Central memory CD4-positive, alpha-beta T cell (primary cell): Measurements from ENCODE around the gene LMO7.

Experiments used
- DNase-seq: peaks from one replicate; pipeline ENCODE4 v3.0.0; 2022

LMO7 gene

DNA sequence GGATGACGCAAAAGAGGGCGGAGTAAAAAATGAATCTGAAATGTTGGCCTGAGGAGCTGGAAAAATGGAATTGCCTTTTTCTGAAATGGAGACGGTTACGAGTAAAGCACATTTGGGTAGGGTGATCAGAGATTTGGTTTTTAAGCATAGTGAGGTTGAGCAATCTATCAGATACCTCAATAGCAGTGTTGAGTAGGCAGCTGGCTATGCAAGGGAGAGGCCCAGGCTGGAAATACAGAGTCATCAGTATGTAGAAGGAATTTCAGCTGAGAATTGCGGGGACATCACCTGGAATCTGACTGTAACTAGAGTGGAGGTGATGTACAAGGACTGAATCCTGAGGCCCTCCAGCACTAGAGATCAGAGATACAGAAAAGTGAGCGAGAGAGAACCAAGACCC, 224.8 kb downstream of the LMO7 start:
- DNase-seq = no peak

DNA sequence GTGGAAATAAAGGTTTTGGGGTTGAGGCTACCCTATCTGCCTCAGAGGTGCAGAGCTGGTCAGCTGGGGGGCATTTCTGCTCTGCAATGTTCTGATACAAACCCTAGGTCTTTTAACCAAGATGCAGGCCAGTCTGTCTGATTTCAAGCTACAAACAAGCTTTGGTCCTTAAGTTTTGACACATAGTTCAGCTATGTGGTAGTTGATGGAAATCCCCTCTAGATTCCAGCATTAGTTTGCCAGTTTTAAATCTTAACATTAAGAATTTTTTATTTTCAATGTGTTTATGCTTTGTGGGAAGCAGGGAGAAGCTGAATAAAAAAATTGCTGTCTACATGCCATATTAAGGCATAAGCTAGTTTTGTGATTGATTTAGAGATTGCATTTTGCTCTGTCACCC, 225.7 kb downstream of the LMO7 start:
- no peak for DNase-seq

DNA sequence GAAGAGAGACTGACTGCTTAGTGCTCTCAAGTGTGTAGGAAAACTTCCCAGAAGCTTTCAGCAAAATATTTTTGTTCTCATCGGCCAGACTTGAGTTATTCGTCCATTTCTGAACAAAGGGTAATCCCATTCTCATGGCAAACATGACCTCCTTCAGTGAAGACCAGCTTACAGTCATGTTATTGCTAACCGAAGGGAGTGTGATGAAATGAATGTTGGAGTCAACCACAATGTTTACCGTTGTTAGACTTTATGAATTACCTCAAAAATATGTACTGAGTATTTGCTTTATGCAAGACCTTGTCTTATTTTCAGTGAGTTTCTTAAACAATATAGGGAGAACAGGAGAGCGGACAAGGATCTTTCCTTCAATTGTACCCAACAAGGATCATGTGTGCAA, 228.6 kb downstream of the LMO7 start:
- no peak for DNase-seq

DNA sequence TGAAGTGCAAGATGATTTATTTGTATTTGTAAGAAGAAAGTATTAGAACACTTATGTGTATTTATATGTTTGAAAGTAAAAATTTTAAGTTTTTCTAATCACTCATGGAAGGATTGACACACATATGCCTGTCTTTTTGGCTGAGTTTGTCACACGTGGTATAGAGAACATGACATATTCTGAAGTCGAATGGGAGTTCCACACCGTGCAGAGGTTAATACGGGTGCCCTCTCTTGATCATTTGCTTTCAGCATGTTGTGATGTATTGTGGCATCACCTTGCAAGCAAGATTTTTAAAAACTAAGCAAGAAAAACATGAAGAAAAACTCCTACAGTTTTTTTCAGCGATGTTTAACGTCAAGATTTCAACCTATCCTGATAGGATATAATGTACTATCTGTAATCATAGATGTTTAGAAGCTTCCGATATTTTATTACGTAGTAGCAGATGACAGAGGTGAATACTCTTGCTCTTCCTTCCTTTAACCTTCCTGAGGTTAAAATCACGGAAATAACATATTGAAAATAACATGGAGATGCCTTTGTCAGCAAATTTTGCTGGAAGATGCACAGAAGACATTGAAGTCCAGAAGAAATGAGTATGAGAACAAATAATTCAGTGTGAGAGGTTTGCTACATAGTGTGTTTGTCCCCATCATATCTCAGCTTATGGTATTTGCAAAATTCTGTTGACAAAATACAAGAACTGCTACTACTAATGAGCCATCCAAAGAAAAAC, 231.4 kb downstream of the LMO7 start:
- no peak for DNase-seq

DNA sequence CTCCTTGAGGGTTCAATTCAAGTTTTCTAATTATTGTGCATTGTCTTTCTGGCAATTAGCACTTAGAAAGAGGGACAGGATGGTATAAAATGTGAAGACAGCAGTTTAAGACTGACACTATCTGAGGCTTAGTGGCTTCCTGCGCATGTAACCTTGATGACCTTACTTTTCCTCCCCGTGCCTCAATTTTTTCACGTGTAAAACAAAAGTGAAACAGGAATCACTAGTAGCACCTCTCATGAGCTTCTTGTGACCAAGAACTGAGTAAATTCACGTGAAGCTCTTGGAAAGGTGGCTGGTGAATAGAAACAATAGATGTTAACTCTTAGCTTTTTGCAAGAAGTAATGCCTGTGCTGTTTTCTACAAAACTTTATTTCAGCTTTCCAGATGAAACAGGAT, 233.9 kb downstream of the LMO7 start:
- DNase-seq = peak; percentile 50

DNA sequence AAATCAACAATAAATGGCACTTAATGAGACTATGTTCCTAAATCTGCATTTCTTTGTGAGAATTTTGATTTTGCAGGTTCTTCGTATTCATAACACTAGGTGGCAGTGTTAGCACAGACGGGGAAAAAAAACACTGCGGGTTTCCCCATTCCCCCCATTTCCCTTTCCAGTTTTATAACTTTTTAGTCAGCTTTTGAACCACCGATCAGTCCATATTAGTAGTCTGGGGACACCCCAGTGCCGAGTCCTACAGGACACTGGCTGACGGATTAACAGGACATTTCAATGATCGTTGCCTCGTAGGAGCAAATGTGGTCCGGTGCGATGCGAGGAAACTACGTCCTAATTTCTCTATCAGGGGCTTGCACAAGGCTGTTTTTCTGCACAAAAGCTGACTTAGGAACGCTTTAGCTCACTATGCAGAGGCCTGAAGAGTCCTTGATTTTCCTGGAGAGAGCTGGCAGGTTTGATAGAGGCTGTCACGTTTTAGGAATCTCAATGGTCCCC, 234.3 kb downstream of the LMO7 start:
- peak; percentile 35 for DNase-seq

DNA sequence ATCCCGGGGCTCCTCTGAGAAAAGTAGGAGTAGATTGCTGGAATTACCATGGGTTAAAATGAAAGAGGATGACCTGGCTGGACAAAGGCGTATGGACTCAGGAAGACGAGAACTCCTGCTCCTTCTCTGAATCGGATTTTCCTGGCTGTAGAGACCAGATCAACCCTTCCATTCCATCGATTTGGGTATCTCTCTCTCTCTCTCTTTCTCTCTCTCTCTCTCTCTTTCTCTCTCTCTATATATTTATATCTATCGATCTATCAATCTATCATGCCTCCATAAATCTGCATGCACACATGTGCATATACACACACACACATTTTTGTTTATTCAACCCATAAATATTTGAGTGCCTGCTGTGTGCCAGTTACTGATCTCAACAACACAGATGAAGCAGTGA, 234.9 kb downstream of the LMO7 start:
- DNase-seq = no peak

DNA sequence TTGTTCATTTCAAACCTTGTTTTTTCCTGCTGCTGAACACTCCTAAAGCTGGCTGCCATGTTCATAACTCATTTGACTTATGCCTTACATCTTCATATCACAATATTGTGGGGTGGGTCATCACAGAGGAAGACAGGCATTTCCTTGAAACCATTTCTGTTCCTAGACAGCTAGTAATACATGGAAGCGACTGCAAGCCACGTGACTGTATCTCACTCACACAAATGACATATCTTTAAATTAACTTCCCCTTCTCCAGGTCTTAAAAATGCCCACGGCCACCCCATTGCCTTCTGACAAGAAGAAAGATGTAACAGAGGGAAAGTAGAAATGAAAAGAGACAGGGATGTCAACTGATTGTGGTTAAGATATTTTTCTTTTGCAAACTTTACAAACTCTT, 236.8 kb downstream of the LMO7 start:
- DNase-seq = no peak

DNA sequence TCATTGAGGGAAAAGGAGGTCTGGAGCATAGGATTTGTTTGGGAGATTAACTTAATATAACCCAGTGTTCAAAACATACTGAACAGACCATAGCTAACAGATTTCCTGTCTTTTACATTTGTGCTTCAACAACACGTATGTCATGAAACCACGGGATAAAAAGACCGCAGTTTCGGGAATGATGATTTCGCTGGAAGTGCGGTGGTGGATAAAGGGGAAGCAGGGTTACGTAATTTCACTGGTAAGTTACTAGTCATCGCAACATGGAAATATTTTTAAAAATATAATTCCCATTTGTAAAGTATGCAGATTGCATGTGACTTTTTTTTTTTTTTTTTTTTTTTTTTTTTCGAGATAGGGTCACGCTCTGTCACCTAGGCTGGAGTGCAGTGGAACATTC, 237.4 kb downstream of the LMO7 start:
- no peak for DNase-seq

DNA sequence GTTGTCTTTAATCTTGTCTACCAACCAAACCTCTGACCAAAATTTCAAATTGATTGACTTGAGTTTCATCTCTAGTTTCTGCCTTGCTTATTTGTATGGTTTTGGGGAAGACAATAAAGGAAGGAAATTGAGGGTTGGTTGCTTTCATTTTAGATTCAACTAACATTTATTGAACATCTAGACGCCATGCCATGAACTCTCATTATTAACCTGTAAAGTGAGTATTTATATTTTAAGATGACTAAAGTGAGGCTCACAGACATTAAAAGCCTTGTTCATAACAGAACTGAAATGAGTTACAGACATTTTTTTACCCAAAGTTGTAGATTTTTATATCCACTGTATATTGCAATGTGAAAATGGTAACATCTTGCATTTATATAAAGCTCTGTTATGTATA, 239.3 kb downstream of the LMO7 start:
- no peak for DNase-seq

DNA sequence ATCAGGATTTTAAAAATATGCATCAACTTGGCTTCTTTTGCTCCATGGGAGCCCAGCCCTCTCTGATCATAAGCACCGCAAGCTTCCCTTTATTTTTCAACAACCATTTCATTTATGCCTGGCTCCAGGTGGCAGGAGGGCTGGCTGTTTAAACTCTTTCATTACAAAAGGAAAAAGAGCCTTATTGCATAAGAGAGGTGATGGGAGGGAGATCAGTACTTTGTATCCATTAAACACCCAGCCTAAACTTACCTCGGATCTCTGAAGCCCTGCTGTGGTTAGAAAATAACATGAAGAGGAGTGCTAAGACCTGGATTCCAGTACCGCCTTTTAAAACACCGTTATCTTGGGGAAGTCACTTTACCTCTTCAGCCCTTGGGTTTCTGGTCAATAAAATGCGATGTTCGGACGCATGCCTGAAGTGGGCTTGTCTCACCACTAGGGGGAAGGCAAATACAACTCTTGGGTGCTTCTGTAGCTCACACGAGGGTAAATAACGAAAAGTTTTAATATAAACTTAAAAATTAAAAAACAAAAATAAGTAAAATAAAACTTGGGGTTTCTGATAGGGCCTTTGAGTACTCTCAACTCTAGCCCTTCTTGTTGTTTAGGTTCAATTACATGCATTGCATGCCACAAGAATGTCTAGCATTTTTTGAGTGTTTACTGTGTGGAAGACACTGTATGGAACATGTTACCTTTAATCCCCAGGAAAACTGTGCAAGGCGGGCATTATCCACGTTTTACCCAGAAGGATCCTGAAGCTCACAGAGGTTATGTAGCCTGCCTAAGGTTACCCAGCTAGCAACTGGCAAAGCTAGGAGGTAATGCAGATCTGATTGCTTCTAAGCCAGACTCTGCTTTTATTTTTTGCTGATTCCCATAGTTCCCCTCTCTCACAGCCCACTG, 240.3 kb downstream of the LMO7 start:
- DNase-seq = peak; percentile 44

DNA sequence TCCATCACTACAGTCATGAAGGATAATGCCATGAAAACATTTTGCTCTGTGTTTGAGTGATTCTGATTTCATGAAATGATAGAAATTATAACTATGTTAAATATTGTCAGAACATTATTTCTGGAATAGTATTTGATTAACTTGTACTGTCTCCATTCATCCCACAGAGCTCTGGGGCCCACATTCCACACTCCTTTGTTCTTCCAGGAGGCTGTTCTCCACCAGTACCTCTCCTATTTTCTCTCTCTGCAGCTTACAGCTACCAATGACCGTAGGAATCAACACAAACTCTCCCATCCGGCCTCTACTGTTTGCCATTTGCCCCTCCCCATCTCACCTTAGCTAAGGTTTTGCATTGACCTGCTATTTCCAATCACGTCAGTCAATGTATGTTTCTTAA, 240.9 kb downstream of the LMO7 start:
- no peak for DNase-seq

DNA sequence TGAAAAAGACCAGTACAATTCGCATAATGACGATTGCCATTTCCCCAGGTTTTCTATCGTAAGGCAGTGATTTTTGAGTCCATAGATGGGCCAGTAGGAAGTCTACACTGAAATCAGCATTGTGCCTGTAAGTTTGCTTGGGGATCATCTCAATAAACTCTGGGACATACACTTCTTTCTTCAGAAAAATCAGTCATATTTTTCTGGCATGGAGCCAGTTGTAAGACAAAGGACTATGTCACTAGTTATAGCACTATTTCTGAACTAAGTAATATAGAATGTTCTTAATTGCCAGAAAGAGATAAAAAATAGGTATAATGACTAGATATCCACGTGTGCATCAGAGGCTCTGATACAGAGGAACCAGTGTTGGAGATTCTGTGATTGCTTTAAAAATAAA, 243.5 kb downstream of the LMO7 start:
- DNase-seq = no peak

DNA sequence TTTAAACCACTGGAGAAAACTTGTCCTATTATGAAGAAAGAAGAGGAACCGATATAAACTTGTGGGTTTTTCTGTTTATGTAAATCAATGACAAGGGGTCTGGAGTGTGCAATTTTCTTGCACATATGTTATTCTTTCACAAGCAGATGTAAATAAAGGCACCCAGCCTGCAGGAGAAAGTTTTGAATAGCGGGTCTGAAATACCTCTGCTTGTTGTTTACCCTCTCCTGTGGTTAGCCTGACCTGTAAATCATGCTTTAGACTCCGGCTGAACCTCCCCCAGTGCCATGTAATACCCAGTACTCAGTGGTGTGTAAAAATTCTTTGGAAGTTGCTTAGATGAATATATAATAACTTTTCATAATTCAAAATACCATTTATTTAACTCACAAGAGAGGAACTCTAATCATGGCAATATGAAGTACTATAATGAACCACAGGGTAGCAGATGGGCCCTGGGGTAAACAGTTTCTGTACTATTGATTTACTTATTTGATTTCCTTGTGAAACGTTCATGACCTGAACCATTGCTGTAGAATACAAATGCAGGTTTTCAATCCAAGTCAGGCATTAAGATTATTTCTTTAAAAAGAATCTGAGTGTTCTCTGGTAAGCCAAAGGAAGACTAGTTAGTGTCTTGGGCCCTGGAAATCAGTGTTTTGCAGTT, 245.1 kb downstream of the LMO7 start:
- no peak for DNase-seq

DNA sequence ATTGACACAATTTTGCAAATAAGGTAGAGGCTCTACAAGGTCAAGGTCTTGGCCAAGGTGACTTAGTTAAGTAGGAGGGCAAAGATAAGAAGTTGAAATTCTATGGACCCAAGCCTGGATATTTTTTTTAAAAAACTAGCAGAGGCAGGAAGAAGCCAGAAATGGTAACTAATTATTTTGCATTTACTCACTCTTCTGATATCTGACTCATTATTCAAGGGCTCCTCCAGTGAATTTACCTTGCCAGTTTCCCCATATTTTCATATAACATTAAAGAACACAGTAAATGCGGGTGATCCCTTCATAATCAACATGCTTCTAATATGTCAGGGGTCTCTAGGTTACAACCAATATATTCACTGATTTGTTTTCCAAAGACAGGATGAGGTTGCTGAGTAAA, 246.1 kb downstream of the LMO7 start:
- no peak for DNase-seq

DNA sequence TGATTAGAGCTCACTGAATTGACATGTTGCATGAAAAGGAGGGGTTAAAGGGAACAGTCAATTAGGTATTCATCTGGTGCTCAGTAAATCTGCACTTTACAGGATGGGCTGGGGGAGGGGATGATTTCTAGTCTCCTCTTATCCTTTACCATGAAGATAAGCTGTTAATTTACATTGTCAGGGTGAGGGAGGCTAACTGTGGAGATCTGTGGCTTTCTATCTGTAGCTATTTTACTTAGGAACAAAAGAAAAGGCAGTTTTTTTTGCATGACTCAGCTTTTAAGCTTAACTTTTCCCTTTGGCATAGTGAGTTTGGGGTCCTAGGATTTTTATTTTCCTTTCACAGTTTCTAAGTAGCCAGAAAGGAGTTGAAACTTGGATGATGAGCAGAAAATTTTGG, 253.3 kb downstream of the LMO7 start:
- no peak for DNase-seq

DNA sequence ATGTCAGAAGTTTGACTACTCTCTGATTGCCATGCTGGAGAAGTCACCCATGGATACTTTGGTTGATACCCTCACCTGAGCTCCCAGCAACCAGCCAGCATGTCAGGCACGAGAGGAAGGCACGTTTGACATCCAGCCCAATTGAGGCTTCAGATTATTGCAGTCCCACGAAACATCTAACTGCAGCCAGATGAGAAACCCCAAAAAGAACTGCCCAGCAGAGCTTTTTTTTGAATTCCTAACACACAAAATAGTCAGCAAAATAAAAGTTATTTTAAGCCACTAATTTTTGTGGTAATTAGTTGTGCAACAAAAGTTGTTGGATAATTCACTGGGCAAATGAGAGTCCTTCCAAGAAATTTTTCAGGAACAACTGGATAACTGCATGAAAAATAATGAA, 259.0 kb downstream of the LMO7 start:
- DNase-seq = no peak

DNA sequence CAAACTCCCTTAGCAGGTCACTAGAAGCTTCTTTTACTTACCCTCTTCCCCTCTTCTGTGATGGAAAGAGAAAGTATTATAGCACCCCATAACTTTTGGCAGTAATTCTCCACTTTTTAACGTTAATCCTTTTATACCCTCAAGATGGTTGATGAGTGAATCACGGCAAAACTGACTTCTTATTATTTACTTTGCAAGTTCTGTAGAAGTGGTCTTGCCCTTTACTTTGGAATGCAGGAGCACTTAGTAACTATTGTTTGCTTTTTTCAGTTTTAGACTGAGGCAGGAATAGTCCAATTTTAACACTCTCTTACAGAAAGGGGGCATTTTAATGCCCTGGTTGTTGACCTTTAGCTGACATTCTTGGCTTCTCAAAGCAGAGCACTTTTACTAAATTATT, 260.1 kb downstream of the LMO7 start:
- no peak for DNase-seq

DNA sequence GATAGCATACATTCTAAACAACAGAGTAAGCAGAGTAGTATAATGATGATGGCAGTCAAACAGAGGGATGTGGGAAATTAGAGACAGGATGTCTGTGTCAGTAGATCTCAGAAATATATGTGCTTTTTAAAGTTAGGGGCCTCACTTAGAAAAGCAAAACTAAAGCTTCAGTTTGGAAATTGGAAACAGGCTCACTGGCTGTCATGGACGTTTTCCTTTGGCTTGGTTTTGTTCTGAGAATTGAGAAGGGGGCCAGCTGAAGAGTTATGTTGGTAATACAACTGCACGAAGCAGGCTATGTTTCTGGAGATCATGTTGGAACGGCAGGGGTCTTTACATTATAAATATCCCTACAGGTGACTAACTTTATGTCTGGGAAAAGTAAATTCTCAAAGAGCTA, 261.3 kb downstream of the LMO7 start:
- DNase-seq = no peak

DNA sequence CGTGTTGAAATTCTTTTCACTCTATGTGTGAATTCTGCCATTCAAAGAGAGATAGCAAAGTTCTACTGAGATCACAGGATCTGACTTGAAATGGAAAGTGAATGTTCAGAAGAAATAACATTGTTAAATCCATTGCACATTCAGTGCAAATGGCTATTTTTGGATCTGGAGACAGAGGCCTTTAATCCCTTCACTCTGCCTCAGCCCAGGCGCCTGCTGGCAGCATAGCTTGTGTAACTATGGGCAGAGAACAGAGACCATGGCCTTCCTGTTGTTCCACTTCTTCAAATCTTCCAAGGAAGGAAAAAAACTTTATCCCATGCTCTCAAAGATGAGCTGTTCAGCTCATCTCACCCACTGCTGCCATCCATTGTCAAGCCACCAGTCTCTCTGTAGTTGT, 265.4 kb downstream of the LMO7 start:
- no peak for DNase-seq

DNA sequence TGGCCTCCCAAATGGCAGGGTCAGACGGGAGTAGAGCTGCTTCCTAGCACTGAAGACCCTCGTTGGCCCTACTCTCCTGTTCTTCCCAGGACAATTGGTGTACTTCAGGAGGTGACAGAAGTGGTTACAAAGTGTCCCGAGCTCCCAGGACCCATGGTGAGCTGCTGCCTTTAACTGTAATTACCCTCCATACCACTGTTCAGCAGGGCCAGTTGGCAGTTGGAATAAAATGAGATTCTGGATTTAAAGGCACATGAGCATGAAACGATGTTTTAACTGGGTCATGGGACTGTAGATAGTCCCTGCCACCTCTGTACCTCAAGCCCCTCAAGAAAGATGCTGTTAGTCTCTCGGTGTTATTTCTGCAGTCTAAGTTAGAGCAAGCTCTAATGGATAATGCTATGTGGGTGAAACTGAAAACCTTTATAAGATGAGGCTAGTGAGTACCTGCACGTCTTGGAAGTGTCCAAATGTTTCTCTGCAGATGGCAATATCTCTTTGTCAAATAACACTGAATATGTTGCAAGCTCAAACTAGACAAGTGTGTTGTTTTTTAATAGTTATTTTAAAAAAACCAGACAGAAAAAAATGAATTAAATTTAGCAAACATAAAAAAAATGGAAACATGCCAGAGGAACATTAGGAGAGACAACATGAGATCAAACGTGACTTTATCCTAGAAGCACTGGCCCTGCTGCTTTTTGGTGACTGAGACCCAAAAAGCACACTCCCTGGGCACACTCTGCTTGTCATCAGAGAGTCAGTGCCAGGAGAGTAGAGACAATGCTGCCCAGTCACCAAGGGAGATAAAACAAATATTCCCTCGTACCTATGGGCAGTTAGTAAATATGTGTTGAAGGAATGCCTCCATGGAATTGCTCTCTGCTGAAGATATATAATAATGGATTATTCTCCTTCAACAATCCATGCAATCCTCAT, 266.3 kb downstream of the LMO7 start:
- no peak for DNase-seq

DNA sequence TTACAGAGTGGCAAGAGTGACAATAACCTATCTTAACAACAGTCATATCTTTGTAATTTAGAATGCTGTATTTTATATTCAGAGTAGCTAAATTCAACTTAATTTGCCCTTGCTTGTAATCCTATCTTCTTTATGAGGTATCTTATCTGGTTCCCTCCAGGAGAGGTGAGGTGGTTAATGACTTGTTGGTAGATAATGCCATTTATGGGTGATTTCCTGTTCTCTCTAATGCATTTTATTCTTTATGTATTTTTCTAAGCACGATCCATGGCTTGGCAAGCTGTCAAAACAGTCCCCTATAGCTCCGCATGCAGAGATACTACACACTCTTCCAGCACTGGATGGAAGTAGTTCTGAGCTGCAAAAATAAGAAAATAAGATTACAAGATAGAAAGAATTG, 267.9 kb downstream of the LMO7 start:
- DNase-seq = no peak
